Renal cortex interstitium (tissue), 11 donors: ENCODE data around the gene NR1H2. TPM values are rescaled to one million over a fixed set of nuclear protein-coding genes. Genes with fewer than 3 reads are reported as not detected.

Experiments
- DNase-seq, 11 donors: peaks; one replicate each; pipeline ENCODE4 v3.0.0-alpha.2; 2013; ENCODE audit warnings: low read depth in 9 of 11, low spot score in 4 of 11; ENCODE audit errors: extremely low read depth in 1 of 11
- polyA plus RNA-seq, 3 donors: library from polyadenylated mRNA; unstranded; fragments of 120-200 nt; gene quantifications; one replicate each; pipeline ENCODE4 v1.2.1, GENCODE V29; 2013; ENCODE audit not compliant: insufficient read length in 3 of 3

The NR1H2 gene
- polyA plus RNA-seq, 3 donors, result 25.0 to 43.5 (median 38.5) TPM

DNA sequence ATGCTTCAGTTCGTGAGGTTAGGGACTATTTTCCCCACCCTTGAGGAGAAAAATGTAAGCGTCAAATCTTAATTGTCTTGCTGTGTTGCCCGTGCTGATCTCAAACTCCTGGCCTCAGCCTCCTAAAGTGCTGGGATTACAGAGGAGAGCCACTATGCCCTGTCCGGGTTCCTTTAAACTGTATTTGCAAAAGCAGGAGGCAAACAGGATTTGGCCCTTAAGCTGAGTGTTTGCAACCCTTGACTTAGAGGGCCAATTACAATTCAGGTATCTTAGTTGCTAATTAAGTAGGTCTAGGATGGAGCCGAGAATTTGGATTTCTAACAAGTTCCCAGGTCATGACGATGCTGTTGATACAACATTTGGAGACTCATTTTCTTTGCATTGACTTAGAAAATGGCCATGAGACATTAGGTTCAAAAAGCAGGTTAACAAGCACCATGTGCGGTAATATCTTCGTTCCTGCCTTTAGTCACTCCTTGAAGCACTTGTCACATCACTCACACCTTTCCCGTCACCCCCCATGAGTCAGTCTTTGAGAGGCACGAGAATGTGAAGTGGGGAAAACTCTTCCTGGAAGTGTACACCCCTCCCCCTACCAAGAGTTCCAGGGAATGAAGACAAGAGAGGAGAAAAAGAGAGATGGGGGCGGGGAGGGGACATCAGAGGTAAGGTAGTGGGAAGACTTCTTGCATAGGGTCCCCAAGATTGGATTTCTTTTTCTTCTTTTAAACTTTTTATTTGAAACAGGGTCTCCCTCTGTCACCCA lies 13.4 kb upstream of the NR1H2 start:
- DNase-seq, result no peak

DNA sequence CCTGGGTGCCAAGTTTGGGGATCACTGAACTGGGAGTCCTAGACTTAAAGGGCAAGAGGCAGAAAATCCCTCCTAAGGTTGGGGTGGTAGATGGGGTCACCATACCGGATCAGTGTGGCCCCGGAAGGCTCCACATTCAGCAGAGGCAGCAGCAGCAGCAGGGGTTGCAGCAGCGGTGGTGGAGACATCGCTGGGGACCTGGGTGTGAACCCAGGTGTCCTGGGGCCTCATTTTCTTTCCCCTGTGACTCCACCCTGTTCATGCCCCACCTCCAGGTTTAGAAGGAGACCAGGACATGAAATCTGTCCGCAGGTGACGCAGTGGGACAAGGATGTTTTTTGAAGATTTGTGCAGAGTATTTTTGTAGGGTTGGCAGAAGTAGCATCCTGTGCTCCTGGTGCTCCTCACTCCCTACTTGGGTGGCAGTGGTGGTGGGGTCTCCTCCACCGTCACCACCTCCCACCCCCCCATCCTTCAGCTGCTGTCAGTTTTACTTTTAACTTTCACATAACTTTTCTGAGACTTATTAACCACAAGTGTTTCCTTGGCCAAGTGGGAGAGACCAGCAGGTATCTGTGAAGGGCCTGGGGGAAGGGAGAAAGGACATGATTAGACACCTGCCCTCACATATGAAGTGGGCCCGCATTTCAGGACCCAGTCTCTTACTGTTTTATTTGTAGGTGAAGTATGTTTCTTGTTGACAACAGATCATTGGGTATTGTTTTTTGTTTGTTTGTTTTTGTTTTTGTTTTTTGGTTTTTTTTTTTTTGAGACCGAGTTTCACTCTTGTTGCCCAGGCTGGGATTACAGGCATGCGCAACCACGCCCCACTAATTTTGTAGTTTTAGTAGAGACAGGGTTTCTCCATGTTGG lies 10.6 kb upstream of the NR1H2 start, which contains the start of gene NAPSA:
Gene NAPSA (minus strand): TSS at position 206 of the 873 bp plus-strand sequence. CDS start 18 bp downstream, at position 188.
- DNase-seq, result no peak

DNA sequence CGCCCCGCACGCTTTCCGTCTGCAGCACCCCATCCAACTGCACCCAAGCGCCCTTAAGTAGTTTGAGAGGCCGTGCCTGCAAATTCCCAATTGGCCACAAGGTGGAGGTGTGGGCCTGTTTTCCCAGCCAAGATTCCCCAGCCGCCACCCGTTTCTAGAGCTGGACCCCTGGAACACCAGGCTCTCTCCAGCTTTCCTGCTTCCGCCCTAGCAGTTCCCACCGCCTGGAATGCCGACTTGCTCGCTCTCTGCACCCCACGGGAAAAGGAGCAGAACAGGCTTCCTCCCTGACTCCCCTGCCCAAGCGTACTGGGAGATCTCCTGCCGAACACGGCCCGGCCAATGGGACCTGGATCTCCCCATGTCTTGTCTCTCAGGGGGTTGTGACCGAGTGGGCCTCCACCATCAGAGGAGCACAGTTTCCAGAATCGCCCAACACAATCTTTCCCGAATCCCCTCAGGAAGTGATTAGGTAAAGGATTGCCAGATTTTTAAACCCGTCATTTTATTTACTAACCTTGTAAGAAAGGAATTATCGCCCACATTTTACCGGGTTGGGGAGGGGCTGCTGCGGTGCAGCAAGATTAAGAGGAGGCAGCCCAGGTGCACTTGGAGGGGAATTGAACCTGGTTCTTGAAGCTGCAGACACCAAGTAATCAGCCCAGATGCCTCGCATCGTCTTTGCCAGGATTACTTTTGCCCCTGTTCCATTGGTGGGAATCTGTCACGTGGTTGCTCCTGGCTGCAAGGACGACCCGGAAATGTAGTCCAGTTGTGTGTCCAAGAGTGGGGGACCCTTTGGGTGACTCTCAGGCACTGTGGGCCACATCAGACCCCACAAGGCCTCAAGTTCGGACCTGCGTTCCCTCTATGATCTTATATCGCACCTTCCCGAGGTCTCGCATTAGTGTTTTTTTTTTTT lies 7.3 kb upstream of the NR1H2 start:
- DNase-seq, result peak in 7 of 11 donors; percentile 73 to 89 (median 81)

DNA sequence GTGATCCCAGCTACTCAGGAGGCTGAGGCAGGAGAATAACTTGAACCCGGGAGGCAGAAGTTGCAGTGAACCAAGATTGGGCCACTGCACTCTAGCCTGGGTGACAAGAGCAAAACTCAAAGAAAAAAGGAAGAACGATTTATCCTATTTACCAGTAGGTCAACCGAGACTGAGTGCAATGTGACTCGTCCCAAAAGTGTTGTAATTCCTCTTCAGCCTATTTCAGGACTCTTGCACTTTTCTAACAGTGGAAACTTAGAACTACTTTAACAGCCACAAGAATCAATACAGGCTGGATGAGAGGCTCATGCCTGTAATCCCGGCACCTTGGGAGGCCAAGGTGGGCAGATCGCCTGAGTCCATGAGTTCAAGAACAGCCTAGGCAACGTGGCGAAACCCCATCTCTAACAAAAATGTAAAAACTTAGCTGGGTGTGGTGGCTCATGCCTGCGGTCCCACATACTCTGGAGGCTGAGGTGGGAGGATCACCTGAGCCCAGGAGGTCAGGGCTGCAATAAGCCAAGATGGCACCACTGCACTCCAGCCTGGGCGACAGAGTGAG lies 4.3 kb upstream of the NR1H2 start:
- no peak for DNase-seq

DNA sequence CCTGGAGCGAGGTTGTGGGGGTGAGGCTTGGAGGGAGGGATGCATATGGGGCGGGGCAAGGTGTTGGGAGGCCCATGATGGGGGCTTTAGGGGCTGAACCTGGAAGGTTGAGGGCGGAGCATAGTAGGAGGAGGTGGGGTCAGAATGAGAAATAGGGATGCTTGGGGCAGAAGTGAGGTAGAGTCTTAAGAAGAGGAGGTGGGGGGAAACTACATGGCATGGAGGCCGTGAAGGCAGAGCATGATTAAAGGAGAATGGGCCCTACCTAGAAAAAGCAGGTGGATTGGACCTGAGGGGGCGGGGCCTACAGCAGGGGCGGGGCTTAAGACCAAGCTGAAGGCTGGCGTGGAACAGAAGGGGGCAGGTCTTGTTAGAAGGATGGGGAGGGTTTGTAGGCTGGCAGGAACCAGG lies 799 bp downstream of the NR1H2 start:
- no peak for DNase-seq

DNA sequence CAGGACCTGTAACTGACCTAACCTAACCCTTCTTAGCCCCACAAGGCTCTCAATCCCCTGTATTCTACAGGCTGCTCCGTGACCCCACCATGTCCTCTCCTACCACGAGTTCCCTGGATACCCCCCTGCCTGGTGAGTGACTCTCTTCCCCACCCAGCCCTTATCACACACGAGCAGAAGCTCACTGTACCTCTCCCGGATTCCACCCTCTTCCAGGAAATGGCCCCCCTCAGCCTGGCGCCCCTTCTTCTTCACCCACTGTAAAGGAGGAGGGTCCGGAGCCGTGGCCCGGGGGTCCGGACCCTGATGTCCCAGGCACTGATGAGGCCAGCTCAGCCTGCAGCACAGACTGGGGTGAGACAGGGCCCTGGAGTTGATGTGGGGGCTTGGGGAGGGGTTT lies 1.3 kb downstream of the NR1H2 start:
- no peak for DNase-seq

DNA sequence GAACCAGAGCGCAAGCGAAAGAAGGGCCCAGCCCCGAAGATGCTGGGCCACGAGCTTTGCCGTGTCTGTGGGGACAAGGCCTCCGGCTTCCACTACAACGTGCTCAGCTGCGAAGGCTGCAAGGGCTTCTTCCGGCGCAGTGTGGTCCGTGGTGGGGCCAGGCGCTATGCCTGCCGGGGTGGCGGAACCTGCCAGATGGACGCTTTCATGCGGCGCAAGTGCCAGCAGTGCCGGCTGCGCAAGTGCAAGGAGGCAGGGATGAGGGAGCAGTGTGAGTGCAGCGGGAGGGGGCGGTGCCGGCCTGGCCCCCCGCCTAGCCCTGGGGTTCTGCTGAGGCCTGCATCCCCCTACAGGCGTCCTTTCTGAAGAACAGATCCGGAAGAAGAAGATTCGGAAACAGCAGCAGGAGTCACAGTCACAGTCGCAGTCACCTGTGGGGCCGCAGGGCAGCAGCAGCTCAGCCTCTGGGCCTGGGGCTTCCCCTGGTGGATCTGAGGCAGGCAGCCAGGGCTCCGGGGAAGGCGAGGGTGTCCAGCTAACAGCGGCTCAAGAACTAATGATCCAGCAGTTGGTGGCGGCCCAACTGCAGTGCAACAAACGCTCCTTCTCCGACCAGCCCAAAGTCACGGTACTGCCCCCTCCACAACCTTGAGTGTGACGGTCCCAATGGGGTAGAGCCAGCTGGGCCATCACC lies 2.1 kb downstream of the NR1H2 start:
- no peak for DNase-seq

DNA sequence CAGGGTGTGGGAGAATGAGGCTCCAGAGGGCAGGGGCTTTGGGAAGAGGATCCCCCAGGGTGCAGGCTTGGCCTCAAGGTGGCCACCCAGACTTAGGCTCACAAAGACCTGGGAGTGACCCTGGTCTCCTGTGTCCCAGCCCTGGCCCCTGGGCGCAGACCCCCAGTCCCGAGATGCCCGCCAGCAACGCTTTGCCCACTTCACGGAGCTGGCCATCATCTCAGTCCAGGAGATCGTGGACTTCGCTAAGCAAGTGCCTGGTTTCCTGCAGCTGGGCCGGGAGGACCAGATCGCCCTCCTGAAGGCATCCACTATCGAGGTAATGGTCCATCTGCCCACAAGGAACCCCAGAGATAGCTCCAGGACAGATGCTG lies 2.6 kb downstream of the NR1H2 start:
- no peak for DNase-seq

DNA sequence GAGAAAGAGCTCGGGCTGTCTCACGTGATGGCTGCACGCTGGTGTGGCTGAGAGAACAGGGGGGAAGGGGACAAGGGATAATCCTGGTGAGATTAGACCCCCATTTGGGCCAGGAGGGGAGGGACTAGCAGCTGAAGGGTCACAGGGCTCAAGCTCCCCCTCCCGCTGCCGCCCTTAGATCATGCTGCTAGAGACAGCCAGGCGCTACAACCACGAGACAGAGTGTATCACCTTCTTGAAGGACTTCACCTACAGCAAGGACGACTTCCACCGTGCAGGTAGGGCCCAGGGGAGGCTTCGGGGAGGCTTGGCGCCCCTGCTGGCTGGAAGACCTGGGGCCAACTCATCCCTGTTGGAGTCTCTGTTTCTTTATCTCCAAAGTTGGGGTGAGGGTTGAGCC lies 3.3 kb downstream of the NR1H2 start:
- DNase-seq, result no peak

DNA sequence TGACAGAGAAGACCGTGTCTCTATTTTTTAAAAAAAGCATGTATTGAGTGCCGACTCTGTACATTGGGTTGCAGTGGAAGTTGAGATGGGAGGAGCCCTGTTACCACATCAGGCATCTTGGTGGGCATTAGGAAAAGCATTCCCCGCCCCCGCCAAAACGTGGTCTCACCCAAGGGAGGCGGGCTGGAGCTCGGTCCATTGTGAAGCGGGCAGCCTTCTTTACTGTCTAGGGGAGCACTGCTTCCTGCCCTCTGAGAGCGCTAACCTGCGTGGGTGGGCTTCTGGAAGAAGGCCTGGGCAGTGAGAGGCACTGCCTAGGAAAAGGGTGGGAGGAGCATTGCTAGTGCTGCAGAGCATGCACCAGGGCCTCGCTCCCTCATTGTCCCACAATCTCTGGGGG lies 3.9 kb downstream of the NR1H2 start:
- no peak for DNase-seq

DNA sequence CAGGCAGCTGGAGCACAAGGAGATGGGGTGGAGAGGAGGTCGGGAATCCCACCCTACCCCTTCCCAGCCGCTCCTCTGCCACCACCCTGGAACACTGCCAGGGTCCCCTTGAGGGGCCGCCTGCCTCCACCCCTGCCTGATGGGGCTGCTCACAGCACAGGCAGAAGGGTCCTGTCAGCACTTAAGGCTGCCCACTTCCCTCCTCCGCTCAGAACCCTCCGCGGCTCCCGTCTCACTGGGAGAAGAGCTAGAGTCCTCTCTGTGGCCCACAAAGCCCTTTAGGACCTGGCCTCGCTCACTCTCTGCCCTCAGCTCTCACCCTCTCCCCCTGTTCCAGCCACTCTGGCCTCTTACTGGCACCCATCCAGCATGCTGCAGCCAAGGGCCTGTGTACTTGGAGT lies 4.5 kb downstream of the NR1H2 start:
- no peak for DNase-seq

DNA sequence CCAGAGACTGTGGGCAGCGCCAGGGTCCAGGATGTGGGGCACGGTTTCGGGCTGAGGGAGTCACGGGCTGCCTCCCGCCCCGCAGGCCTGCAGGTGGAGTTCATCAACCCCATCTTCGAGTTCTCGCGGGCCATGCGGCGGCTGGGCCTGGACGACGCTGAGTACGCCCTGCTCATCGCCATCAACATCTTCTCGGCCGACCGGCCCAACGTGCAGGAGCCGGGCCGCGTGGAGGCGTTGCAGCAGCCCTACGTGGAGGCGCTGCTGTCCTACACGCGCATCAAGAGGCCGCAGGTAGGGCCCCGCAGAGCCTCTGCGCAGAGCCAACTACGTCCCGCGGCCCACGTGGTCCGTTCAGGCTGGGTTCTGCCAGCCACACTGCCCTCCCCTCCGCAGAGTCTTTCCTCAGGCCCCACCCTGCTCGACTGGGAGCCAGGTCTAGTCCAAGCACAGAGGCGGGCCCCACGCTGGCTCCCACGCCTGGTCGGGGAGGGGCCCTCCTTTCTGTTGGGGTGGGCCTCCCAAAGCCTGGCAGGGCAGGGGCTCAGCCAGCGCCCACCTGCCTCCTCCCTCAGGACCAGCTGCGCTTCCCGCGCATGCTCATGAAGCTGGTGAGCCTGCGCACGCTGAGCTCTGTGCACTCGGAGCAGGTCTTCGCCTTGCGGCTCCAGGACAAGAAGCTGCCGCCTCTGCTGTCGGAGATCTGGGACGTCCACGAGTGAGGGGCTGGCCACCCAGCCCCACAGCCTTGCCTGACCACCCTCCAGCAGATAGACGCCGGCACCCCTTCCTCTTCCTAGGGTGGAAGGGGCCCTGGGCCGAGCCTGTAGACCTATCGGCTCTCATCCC lies 5.8 kb downstream of the NR1H2 start:
- no peak for DNase-seq

DNA sequence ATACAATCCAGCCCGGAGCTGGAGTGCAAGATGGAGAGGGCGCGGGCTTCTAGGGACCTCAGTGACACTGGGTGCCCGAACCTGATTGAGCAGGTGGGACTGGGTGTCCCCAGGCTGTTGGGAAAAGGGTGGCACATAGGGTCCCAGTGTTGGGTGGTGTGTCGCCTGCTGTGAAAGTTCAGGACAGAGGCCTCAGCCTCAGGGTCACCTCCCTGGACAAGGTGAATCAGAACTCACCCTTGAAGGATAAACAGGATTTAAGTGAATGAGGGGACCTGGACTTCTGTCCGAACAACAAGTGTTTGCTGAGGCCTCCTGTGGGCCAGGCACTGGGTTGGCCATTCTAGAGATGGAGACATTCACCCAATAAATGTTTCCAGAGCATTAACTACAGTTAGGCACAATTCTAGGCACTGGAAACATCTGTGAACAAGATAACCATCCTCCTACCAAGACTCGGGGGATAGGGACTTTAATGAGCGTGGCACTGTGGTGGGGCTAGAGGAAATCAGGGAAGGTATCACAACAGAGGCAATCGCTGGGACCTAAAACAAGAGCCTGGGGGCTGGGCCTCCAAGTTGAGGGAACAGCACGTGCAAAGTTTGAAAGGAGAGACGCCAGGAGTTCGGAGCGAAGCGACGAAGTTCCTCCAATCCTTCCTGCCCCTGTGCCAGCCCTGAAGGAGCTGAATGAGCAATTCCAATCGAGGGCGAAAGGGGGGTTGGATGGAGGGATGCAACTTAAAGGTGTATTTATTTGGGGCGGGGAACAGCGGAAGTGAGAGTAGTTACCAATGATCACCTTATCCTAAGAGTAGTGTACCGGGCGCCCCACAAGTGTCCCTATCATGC lies 7.0 kb downstream of the NR1H2 start:
- no peak for DNase-seq

DNA sequence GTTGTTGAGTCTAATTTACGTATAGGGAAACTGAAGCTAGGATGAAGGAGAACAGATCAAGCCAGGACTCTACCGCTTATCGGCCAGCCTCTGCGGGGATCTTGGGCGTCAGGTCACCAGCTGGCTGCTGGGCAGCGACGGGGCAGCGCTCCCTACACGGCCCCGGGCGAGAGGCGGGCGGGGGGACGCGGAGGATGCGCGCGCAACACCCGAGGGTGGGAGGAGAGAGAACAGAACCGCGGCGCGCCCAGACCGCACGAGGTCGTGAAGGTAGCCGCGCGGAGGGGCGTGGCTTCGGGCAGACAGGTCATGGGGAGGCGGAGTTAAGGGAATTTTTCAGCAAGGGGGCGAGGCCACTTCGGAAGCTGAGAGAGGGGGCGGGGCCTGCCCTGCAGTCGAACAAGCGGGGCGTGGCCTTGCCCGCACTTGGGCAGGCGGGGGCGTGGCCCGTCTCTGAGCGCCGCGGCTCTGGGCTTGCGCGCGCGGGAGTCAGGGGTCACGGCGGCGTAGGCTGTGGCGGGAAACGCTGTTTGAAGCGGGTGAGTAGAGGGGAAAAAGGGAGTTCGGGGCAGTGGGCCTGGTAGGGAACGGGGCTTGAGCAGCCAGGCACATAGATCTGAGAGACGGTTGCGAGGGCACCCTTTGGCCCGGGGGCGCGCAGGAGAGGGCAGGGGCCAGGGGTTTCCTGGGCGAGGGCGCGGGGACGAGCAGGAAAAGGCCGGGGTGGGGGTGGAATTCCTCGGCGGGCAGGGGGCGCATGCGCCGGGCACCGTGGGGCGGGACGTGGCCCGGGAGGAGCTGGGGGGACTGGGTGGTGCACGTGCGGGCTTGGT lies 7.8 kb downstream of the NR1H2 start, which contains the start of gene POLD1:
Gene POLD1 (plus strand): TSS at position 496 of the 833 bp plus-strand sequence. CDS start 14,505 bp downstream, outside the sequence.
- DNase-seq, result peak; percentile 84 to 94 (median 92)

DNA sequence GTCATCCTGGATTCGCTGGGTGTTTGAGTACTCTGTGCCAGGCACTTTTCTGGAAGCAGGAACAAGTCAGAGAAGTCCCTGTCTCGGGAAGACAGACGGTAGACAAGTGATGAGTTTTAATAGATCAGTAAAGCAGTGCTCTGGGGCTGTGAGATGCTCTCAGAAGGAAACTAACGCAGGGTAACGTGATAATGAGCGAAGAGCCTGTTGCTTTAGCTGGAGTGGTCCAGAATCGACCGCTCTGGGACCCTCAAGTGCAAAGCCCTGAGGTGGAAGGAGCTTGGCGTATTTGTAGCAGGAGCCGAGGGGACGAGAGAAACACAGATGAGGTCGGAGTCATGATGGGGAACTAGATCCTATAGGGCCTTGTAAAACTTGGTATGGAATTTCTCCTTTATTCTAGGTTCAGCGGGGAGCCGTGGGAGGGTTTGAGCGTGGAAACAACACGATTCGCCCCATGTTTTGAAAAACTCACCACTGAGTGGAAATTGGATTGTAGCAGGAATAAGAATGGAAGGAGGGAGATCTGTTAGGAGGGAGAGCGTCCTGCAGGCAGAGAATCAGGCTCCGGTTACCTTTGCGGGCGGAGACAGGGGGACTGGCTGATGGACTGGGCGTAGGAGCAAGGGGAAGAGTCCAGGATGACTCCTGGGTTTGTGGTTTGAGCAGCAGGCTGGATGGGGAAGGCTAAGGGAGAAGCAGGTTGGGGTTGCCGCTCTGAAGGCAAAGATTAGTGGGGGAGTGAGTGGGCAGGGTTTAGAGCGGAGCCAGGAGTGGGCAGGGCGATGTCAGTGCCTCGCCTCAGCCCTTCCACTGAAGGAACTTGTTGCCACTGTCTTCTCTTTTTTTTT lies 8.7 kb downstream of the NR1H2 start:
- DNase-seq, result no peak
